NCI-H748 treated with DMSO at 0.1 percent for 48 hours (cell line): ENCODE results near the gene ALAS2.
"Not testable (repeated sequence)": the region's sequence is repeated elsewhere in the genome, so short reads cannot be mapped to it uniquely, and the experiment has no call there.

Experiments
- DNase-seq: peaks from one replicate; lab custom pipeline; 2025; lab: John Stamatoyannopoulos, UW

The ALAS2 gene

DNA sequence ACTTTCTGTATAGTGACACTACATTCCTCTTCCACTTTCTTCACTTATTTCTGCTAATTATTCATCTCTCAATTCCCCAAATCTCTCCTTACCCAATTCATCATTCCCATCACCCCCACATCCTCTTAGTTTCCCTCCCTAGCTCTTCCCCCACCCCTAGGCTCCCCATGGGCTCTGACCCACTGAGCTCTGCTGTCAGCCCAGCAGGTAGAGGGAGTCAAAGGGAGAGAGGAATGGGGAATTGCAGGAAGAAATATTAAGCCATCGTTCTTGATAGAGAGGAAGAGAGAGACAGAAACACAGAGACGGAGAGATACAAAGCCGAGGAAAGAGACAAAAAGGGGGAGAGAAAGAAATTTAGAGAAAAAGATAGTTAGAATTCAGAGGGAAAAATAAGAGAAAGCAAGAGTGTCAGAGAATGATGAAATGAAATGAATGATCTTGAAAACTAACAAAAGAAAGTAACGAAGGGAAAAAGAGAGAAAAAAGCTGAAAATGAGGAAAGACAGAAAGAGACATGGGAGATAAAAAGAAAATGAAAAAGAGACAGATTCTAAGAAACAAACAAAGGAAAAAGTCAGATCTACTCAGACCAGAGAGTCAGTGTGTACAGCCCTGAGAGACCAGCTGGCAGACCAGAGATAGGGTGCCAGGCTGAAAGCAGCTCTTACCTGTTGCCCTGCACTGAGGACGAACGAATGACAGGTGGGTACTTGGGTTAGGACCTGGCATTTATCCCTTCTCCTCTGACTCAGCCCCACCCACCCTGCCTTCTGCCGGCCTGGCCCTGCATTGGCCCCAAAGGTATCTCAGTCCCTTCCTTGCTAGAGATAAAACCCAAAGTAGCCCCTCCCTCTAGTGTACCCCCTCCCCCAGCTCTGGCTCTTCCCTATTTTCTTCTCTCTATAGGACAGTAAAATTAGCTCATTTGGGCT, at the start of gene ALAS2:
Gene ALAS2 (minus strand): TSS at position 707 of the 935 bp plus-strand sequence. CDS start 4,977 bp downstream, outside the sequence.
- DNase-seq: no peak

DNA sequence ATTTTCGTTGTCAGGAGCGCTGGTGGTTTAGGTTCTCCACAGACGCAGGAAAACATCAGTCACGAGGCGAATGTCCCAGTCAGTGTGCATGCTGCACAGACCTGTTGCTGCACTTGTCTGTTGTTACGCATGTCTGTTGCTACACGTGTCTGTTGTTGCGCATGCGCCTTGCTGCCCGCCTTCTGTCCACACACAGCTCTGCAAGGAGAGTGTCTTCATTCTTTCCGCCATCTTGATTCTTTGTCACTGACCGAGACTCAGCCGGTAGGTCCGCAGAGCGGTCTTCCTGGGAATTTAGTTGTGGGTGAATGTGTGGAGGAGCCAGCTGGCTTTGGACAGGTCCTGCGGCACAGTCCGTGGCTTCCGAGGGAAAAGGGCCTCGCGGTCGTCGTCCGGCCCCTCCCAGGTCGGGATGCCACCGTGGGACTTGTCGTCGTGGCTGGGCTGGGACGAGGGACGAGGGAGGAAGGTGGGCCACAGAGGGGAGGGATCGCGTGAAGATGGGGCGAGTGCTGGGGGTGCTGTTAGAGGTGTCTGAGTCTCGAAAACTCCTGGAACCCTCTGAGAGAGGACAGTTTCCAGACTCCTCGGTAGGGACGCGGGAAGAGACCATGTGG, 44.2 kb upstream of the ALAS2 start, which contains the start of gene PAGE2B:
Gene PAGE2B (plus strand): TSS at position 180 of the 617 bp plus-strand sequence. CDS start 1,012 bp downstream, outside the sequence.
- no peak for DNase-seq

GRCh38 chrX:55072286-55072685, 41.5 kb upstream of the ALAS2 start:
- DNase-seq: no peak

DNA sequence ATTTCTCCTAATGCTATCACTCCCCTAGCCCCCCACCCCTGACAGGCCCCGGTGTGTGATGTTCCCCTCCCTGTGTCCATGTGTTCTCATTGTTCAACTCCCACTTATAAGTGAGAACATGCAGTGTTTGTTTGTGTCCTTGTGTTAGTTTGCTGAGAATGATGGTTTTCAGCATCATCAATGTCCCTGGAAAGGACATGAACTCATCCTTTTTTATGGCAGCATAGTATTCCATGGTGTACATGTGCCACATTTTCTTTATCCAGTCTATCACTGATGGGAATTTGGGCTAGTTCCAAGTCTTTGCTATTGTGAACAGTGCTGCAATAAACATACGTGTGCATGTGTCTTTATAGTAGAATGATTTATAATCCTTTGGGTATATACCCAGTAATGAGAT, 36.4 kb upstream of the ALAS2 start:
- not testable (repeated sequence) for DNase-seq

DNA sequence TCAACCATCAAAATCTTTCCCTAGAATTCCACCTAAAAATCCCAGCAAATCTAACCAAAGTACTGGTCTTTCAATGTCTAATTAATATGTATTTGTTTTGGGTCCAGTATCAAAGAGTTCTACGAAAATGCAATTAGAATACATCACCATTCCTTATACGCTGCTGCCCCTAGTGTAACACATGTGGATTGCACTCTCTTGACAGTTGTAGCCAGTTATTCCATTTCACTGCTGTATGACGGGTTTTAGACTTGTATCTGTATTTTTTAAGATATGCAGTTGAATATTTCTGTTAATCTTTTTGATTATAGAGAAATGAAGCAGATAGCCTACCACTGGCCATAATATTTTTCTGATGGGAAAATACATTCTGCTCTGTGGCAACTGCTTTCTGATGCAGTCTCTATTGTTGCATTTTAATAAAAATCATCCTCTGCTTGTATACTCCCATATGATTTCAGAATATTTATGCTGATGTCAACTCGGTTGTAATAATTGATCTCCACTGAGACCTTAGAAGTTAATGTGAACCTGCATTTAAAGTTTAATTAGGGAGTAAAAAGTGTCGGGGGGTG, 27.0 kb upstream of the ALAS2 start:
- peak; percentile 57 for DNase-seq

DNA sequence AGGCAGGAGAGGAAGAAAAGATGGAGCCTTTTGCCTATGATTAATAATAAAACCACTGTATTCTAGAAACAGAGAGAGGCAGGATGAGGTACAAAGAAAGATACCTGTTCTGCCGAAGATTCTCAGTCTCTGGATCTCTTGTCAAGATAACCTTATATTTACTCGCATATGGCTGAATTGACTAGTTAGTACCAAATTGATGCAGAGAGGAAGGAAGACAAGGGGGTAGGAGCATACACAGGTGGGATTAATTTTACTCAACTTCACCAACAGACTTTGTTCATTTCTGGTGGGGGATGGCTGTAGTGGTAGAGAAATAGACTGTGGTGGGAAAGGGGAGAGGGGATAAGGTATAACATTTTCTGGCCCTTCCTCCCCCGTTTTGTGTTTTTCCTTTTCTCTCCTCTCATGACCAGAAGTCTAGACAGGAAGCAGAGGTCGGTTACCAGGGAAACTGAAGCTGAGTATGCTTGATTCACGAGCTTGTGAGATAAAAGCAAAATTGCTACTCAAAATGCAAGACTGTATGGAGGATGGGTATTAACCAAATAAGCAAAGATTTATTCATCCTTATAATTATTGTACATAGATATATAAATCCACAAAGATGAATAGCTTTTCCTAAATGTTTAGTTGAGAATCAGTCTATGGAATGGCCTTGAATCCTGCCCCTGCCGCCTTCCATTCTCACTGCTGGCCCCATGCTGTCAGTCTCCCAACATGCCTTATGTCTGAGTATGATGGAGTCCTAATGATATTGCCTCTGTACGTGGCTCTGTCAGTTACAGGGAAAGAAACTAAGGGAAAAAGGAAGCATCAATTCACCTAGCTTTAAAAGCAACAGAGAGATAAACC, 26.3 kb upstream of the ALAS2 start:
- peak; percentile 57 for DNase-seq

DNA sequence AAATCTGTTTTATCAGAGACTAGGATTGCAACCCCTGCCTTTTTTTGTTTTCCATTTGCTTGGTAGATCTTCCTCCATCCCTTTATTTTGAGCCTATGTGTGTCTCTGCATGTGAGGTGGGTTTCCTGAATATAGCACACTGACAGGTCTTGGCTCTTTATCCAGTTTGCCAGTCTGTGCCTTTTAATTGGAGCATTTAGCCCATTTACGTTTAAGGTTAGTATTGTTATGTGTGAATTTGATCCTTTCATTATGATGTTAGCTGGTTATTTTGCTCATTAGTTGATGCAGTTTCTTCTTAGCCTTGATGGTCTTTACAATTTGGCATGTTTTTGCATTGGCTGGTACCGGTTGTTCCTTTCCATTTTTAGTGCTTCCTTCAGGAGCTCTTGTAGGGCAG, 19.8 kb upstream of the ALAS2 start:
- not testable (repeated sequence) for DNase-seq

GRCh38 chrX:55041514-55041913, 10.7 kb upstream of the ALAS2 start:
- DNase-seq: no peak

- no peak for DNase-seq
Observed at GRCh38 chrX:55039471-55039870, 8.7 kb upstream of the ALAS2 start.

DNA sequence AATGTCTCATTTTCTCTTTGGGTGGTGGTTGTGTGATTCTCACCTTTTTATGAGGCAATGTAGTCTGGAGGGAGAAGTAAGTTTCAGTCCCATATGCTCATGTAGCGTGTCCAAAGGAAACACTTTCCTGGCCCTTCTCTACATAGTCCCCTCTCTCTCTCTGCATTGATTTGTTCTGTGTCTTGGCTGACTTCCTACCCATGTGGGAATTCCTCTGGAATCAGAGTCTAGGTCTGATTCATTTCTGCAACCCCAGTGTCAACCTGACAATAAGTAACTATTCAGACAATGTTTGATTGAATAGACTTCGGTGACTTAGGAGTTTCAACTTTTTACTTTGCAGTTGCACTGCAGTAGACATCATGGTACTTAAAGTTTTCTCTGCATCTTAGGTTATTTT, 2.7 kb upstream of the ALAS2 start:
- no peak for DNase-seq

GRCh38 chrX:55029291-55029690, 1.5 kb downstream of the ALAS2 start:
- DNase-seq: no peak

DNA sequence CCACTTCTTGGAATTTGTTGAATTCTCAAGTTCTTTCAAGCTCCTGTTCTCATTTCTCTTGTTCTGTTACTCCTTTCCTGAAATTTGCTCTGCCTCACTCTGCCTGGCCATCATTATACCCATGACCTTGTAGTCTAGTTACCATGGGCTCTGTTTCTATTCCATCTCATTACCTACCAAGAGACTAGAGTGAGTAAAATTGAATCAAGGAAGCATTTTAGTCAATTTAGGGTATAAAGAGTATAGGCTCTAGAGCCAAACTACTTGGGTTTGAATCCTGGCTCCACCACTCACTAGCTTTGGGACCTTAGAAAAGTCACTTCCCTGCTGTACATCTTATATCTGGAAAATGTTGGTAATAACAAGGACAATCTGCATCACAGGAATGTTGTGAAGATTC, 2.2 kb downstream of the ALAS2 start:
- no peak for DNase-seq

DNA sequence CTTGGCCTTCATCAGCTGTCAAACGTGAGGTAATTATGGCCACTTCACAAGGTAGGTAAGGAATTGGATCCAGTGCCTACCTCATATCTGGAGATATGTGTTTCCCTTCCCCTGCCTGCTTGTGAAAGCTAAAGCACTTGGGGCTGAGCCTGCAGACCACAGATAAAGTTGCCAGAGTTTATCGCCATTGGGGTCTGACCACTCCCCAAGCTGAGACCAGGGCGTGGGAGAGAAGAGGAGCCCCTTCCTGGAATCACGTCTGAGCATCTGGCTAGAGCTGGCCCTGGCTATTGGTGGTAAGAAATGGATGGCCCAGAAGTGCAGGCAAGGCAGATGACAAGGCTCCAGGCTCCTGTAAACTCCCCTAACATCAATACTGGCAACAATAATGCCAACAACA, 2.7 kb downstream of the ALAS2 start:
- no peak for DNase-seq

DNA sequence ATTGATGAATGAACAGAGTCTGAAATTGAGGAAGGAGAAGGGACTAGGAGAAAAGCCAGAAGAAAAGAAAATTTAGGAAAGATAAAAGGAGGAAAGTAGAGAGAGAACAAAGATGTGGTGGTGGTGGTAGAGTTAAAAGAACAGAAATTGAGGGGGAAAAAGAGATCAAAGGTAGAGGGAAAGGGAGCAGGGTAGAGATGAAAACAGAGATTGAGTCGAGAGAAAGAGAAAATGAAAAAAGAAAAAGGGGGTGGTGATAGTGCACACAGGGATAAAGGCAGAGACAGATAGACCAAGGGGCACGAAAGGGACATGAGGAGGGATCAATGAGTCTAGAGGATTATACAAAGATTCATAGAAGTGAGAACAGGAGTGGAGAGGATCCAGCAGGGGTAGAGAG, 3.9 kb downstream of the ALAS2 start:
- DNase-seq: no peak

DNA sequence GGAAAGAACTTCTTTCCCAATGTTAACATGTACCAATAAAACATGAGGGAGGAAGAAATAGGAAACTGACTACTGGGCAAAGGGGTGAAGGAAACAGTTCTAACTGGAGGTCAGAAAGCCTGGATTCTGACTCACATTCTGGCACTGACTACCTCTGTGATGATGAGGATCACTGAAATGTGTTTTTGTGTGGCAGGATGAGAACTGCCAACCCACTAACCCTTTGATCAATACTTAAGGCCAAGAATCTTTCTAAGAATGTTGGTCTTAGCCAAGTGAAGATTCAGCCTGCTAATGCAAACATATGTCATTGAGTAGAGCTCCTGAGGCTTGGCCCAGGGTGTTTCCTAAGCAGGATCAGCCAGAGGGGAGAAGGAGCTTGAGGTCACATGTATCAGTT, 4.6 kb downstream of the ALAS2 start:
- no peak for DNase-seq

DNA sequence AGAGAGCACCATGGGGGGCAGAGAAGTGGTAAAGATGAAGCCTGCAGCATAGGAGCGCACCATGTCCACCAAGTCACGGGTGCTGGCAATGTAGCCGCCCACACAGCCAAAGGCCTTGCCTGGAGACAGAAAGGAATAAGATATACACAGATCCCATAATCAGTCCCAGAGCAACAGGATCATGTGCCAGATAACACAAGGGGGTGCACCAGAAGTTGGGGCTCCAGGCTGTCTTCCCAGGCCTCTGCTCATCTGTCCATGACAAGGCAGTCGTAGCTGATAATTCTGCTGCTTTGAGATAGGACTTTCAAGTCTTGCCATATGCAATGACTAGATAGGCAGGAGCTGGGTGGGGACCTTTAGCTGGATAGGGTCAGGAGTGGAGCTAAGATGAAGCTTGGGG, 15.9 kb downstream of the ALAS2 start:
- no peak for DNase-seq

DNA sequence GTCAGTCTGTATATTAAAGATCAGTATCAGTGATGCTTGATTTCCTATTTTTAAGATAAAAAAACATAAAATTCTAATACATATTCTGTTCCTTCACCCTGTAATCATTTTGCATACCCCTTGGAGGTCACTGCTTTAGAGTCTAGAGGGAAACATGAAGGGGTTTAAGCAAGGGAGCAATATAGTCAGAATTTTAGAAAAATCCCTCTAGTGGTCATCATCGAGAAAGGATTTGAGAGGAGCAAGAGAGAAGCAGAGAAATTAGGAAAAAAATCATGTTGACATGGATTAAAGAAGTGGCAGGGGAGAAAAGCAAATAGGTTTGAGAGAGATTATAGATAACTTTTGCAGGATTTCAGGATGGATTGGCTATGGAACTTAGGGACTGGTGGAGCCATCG, 19.5 kb downstream of the ALAS2 start:
- DNase-seq: no peak

DNA sequence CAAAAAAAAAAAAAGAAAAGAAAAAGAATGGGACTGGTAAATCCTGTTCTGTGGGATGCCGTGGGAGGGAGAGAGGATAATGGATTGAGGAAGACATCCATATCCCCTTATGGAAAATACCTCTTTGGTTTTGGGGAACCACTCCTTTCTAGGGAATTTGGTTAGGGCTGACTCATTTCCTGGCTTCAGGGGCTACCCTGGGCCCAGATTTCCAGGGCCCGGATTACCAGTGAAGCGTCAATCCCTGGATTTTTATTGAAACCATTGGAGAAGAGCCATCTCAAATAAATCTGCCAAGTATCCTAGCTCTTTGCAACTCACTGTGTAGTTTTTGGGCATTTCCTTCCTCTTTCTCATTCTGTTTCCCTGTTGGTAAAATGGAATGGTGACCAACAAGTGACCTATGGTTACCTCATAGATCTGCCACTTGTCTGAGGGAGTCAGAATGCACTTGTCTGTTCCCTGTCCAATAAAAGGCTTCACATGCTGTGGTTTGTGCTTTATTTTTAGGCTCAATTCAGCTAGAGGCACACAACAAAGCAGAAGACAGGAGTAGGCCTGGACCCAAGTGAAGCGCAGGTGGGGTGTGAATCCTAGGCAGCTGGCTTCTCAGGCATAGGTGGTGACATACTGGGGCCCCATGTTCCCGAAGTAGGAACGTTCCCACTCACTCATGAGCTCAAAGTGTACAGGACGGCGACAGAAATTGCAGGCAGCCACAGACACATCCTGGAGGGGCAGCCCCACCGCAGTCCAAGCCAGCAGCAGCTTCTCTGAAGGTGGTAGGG, 22.0 kb downstream of the ALAS2 start:
- DNase-seq: no peak

DNA sequence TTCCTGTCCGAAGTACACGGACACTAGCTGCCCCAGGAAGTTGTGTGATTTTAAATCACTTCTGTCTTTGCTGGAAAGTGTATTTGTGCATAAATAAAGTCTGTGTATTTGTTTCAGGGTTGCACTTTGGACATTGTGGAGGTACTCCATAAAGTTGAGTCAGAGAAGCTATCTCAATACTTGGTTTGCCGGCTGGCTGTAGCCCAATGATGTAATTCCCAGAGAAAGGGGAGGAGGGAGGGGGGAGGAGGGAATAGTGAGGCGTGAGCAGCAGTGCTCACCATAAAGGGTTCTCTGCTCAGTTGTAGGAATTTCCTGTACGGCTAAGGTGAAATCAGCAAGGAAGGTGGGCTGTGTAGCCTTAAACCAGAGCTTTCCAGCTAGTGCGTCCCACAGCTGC, 23.1 kb downstream of the ALAS2 start:
- no peak for DNase-seq

- DNase-seq: no peak
Observed at GRCh38 chrX:55006827-55007621, 23.8 kb downstream of the ALAS2 start.
